Stromal cell of bone marrow (primary cell): ENCODE measurements around the gene ZNF146.
"Not testable (repeated sequence)": the region's sequence is repeated elsewhere in the genome, so short reads cannot be mapped to it uniquely, and the experiment has no call there.

ENCODE experiments used
- DNase-seq: peaks from one replicate; pipeline ENCODE4 v3.0.0-alpha.2; 2012; ENCODE audit warnings: low read depth

ZNF146 gene

DNA sequence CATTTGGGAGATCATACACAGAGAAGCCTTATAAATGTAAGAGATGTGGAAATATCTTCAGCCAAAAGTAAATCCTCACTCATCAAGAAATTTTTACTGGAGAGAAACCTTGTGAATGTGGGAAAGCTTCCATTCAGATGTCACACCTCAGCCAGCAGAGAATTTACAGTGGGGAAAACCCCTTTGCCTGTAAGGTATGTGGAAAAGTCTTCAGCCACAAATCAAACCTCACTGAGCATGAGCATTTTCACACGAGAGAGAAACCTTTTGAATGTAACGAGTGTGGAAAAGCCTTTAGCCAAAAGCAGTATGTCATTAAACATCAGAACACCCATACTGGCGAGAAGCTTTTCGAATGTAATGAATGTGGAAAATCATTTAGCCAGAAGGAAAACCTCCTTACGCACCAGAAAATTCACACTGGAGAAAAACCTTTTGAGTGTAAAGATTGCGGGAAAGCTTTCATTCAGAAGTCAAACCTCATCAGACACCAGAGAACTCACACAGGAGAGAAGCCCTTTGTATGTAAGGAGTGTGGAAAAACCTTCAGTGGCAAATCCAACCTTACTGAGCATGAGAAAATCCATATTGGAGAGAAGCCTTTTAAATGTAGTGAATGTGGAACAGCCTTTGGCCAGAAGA, 21.5 kb downstream of the ZNF146 start:
- no peak for DNase-seq

DNA sequence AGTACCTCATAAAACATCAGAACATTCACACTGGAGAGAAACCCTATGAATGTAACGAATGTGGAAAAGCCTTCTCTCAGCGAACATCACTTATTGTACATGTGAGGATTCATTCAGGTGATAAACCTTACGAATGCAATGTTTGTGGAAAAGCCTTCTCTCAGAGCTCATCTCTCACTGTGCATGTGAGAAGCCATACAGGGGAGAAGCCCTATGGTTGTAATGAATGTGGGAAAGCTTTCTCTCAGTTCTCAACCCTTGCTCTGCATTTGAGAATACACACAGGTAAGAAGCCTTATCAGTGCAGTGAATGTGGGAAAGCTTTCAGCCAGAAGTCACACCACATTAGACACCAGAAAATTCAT, 22.0 kb downstream of the ZNF146 start:
- DNase-seq: no peak

DNA sequence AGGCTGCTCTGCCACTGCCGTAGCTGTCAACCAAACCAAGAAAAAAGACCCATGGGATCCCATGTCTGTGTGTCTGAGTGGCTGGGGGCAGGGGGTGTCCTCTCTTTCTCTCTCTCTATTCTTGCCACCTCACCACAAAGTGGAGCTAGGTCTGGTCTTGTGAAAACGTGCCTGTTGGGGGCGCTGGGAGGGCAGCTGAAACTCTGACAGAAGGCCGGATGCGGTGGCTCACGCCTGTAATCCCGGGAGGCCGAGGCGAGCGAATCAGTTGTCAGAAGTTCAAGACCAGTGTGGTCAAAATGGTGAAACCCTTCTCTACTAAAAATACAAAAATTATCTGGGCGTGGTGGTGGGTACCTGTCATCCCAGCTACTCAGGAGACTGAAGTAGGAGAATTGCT, 29.2 kb downstream of the ZNF146 start:
- no peak for DNase-seq

DNA sequence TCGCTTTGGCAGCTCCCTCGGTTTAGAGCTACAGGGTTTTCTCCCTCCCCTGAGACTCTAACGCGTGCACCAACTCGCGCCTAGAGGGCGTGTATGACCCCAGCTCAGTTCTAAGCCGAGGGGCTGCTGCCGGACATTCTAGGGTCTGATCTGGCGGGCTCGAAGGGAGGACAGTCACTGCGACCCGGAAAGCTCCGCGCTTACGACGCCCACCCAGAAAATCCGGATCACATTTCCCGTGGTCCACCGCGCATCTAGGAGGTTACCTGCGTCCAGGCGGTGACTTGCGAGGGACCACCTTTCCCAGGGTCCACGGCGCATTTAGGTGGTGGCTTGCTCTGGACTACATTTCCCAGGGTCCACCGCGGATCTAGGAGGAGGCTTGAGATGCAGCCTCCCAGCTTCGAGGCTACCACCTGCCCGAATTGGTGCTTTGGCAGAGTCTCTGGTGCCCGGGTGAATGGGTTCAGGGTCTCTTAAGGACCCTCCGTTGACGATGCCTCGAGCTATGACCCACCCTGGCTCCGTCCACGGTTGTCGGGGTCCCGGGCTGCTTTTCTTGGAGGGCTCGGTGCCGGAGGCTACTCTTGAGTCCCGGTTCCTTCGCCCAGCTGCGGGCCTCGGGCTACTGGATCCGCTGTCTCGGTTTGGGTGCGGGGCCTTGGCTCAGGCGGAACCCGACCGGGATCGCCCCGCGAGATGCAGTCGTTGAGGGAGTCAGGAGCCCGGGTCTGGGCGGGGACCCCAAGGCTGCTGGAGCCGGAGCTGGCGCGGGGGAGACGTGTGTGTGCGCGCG, 30.5 kb downstream of the ZNF146 start:
- no peak for DNase-seq

DNA sequence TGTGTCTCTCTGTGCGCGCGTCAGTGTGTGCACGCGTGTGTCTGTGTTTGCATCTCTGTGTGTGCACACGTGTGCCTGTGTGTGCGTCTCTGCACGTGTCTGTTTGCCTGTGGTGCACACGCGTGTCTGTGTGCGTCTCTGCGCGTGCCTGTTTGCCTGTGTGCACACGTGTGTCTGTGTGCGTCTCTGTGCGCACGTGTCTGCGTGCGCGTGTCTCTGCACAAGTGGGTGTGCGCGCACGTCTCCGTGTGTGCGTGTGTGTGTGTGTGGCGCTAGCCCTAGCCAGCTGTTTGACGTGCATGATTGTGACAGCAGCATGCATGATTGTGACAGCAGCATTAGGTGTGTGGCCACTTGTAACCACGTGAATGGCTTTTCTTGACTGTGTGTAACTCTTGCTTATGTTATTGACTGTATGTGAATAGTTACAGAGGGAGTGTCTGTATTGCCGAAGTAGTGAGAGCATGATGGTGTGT, 31.1 kb downstream of the ZNF146 start:
- DNase-seq: no peak

DNA sequence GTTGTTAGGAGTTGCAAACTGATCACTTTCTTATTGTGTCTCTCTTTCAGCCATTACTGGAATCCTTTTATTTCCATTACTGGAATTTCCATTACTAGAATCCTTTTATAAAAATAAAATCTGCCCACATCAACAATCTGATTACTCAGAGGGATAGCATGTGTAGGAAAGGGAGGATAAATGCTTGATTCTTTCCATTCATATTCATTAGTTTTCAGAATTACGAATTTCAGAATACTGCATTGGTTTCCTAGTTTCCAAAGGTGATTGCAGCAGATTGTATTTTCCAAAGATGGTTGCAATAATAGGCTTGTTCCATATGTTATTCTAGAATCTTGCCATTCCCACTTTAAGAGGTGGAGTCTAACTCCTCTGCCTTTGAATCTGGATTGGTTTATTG, 37.1 kb downstream of the ZNF146 start:
- no peak for DNase-seq

DNA sequence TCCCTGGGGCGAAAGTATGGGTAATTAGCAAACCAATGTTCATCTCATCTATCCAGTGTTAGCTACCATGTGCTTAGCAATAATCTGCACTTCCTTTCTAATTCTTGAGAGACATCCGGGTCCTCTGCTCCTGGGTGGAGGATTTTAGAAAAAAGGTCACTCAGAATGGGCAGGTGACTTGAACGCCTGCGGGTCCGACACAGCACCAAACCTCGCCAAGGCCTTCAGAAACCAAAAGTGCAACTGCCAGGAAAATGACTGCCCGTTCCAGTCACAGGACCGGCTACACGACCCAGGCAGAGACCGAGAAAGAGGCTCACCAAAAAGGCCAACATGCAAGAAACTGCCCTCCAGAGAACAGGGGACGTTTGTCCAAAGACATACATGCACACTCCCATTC, 39.9 kb downstream of the ZNF146 start:
- no peak for DNase-seq

DNA sequence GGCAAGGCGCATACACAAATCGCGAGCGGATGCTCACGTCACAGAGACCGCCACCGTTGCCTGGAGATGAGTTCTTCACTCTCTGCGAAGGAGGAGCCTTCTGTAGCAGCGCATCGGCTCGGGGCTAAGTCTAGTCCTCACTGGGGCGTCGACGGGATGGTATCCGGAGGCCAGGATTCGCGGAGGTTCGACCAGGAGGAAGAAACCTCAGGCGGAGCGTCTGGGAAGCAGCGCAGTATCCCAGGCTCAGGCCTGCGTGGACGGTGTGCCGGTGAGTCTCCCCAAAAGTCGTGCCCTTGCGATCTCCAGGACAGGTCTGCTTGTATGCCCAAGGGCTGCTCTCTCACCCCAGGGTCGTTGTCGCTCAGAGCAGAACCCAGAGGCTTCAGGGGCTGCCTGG, 40.4 kb downstream of the ZNF146 start:
- DNase-seq: no peak

DNA sequence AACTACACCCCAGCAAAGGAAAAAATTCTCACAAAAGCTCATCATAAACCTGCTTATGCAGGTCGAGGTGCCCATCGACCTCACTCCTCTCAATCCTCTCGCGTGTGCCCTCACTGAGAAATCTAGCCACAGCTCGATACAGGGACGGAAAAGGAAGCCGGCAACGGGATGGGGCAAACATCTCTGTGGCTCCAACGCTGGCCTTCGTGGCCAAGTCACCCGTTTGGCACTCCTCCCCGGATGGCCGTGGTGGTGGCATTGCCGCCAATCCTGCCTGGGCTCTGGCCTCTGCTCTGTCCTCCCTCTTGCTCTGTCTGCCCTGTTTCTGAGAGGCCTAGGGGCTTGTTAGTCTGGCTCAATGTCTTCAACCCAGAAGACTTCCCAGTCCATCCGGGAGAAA, 41.2 kb downstream of the ZNF146 start:
- no peak for DNase-seq

DNA sequence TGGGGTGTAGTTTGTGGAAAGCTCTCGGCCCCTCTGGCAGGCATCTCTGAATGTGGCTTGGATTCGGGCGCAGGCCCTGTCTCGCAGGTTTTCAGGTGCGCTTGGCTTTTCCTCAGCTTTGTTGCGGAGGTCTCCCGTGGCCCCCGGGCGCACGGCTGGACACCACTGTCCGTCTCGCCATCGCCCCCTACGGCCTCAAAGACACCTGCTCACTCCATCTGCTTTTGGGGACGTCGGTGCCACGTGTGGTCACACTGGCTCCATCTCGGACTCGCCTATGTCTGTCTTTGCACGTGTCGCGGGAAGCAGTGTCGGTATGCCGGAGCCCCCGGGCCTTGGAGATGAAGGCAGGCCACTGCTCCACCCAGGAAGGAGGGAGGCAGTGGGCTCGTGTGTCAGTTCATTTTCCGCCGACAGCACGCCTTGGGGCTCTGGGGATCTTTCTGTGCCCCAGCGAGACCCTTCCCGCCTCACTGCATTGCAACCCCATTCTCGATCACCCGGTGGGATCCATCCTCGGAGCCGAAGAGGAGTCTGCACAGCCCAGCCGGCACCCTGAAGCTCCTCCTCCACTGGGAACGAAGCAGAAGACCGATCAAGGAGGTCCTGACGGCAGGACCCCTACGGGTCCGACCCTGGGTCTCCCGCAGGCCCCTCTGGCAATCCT, 42.1 kb downstream of the ZNF146 start:
- DNase-seq: no peak

DNA sequence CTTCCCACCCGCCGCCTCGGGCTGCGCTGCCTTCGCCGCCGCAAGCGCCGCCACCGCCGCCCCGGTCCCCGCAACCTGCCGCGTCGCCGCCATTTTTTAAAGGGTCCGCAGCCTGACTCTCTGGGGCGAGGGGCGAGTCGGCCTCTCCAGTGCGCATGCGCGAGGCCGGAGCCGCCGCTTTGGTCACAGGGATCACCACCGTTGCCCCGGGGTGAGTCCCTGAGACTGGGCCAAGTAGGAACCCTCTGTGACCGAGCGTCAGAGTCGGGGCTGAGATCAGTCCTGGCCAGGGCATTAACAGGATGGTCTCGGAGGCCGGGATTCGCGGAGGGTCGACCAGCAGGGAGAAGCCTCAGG, 42.6 kb downstream of the ZNF146 start:
- DNase-seq: no peak

DNA sequence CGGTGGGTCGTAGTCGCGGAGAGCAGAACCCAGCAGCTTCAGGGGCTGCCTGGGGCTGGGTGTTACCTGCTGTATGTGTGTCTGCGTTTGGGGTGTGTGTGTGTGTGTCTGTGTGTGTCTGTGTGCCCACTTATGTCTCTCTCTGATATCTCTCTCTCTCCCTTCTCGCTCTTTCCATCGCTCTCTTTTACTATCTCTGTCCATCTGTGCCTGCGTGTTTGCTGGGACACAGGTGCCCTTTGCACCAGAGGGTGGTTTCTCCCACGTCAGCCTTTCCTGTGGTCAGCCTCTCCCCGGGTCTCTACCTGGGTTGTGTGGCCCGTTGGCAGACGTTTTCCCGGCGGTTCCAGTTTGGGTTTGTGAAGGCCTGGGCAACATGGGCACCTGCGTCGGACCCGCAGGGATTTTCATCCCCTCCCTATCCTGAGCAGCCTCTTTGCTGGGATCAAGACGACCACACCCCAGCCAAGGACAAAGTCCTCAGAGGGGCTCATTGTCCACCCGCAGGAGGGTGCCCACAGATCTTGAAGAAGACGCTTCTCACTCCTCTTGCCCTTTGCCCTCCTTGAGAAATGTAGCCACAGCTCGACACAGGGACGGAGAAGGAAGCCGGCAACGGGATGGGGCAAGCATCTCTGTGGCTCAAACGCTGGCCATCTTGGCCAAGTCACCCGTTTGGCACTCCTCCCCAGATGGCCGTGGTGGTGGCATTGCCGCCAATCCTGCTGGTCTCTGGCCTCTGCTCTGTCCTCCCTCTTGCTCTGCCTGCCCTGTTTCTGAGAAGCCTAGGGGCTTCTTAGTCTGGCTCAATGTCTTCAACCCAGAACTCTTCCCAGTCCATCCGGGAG, 43.3 kb downstream of the ZNF146 start:
- DNase-seq: no peak

DNA sequence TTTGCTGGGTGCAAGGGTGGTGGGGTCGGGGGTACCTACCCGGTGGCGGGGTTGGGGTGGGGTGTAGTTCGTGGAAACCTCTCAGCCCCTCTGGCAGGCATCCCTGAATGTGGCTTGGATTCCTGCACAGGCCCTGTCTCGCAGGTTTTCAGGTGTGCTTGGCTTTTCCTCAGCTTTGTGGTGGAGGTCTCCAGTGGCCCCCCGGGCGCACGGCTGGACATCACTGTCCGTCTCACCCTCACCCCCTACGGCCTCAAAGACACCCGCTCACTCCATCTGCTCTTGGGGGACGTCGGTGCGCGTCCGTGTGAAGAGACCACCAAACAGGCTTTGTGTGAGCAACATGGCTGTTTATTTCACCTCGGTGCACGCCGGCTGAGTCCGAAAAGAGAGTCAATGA, 44.3 kb downstream of the ZNF146 start:
- no peak for DNase-seq

DNA sequence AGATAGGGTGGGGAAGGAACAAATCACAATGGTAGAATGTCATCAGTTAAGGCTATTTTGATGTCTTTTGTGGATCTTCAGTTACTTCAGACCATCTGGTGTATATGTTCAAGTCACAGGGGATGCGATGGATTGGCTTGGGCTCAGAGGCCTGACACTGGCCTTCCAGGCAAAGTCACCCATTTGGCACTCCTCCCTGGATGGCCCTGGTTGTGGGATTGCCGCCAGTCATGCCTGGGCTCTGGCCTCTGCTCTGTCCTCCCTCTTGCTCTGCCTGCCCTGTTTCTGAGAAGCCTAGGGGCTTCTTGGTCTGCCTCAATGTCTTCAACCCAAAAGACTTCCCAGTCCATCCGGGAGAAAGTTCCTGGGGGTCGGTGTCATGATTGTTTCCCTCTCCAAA, 50.2 kb downstream of the ZNF146 start:
- DNase-seq: no peak

DNA sequence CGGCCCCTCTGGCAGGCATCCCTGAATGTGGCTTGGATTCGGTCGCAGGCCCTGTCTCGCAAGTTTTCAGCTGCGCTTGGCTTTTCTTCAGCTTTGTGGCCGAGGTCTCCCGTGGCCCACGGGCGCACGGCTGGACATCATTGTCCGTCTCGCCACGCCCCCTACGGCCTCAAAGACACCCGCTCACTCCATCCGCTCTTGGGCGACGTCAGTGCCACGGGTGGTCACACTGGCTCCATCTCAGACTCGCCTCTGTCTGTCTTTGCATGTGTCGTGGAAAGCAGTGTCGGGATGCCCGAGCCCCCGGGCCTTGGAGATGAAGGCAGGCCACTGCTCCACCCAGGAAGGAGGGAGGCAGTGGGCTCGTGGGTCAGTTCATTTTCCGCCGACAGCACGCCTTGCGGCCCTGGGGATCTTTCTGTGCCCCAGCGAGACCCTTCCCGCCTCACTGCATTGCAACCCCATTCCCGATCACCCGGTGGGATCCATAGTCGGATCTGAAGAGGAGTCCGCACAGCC, 51.0 kb downstream of the ZNF146 start:
- no peak for DNase-seq

DNA sequence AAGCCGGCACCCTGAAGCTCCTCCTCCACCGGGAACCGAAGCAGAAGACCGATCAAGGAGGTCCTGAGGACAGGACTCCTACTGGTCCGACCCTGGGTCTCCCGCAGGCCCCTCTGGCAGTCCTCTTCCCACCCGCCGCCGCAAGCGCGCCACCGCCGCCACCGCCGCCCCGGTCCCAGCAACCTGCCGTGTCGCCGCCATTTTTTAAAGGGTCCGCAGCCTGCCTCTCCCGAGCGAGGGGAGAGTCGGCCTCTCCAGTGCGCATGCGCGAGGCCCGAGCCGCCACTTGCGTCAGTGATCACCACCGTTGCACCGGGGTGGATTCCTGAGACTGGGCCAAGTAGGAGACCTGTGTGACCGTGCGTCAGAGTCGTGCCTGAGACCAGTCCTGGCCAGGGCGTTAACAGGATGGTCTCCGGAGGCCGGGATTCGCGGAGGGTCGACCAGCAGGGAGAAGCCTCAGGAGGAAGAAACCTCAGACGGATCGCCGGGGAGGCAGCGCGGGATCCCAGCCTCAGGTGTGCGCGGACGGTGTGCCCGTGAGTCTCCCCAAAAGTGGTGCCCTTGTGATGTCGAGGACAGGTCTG, 51.6 kb downstream of the ZNF146 start:
- no peak for DNase-seq

DNA sequence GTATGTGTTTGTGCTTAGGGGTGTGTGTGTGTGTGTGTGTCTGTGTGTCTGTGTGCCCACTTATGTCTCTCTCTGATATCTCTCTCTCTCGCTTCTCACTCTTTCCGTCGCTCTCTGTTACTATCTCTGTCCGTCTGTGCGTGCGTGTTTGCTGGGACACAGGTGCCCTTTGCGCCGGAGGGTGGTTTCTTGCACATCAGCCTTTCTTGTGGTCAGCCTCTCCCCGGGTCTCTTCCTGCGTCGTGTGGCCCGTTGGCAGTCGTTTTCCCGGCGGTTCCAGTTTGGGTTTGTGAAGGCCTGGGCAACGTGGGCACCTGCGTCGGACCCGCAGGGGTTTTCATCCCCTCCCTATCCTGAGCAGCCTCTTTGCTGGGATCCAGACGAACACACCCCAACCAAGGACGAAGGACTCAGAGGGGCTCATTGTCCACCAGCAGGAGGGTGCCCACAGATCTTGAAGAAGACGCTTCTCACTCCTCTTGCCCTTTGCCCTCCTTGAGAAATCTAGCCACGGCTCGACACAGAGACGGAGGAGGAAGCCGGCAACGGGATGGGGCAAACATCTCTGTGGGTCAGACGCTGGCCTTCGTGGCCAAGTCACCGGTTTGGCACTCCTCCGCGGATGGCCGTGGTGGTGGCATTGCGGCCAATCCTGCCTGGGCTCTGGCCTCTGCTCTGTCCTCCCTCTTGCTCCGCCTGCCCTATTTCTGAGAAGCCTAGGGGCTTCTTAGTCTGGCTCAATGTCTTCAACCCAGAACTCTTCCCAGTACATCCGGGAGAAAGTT, 52.3 kb downstream of the ZNF146 start:
- no peak for DNase-seq

DNA sequence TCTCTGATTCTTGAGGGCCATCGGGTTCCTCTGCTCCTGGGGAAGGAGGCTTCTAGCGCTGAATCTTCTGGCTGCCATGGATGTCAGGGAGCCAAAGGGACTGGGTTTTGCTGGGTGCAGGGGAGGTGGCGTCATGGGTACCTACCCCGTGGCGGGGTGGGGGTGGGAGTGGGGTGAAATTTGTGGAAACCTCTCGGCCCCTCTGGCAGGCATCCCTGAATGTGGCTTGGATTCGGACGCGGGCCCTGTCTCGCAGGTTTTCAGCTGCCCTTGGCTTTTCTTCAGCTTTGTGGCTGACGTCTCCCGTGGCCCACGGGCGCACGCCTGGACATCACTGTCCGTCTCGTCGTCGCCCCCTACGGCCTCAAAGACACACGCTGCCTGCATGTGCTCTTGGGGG, 53.2 kb downstream of the ZNF146 start:
- not testable (repeated sequence) for DNase-seq

DNA sequence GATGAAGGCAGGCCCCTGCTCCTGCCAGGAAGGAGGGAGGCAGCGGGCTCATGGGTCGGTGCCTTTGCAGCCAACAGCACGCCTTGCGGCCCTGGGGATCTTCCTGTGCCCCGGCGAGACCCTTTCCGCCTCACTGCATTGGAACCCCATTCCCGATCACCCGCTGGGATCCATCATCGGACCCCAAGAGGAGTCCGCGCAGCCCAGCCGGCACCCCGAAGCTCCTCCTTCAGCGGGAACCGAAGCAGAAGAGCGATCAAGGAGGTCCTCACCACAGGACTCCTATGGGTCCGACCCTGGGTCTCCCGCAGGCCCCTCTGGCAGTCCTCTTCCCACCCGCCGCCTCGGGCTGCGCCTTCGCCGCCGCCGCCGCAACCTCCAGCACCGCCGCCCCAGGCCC, 53.7 kb downstream of the ZNF146 start:
- DNase-seq: not testable (repeated sequence)

DNA sequence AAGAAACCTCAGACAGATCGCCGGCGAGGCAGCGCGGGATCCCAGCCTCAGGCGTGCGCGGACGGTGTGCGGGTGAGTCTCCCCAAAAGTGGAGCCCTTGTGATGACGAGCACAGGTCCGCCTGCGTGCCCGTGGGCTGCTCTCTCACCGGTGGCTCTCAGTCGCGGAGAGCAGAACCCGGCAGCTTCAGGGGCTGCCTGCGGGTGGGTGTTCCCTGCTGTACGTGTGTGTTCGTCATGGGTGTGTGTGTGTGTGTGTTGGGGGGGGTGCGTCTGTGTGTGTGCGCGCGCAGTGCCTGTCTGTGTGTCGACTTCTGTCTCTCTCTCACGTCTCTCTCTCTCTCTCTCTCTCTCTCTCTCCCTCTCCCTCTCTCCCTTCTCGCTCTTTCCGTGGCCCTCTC, 54.4 kb downstream of the ZNF146 start:
- not testable (repeated sequence) for DNase-seq
